Endothelial cell of umbilical vein (primary cell): ENCODE measurements around the gene FGF19.

Experiments used
- CTCF ChIP-seq, 2 donors: IDR thresholded peaks; 1 replicate in 1 of 2; 2 replicates in 1 of 2; pipeline ENCODE4 v1.5.1; 2011; ENCODE audit warnings: low read length in 2 of 2, mild to moderate bottlenecking in 2 of 2, moderate library complexity in 2 of 2, control low read depth in 1 of 2, inconsistent platforms in 1 of 2, low read depth in 1 of 2; ENCODE audit not compliant: insufficient read depth in 1 of 2; ENCODE audit errors: extremely low read depth in 1 of 2
- EZH2 ChIP-seq: IDR thresholded peaks from 2 replicates; pipeline ENCODE4 v1.6.1; 2012; ENCODE audit warnings: borderline replicate concordance, low read depth, mild to moderate bottlenecking, moderate library complexity, low read length, inconsistent platforms; ENCODE audit not compliant: severe bottlenecking
- GATA2 ChIP-seq: IDR thresholded peaks from 2 replicates; pipeline ENCODE4 v1.7.0; 2011; ENCODE audit warnings: low read depth, mild to moderate bottlenecking, moderate library complexity, mixed read lengths, low read length; ENCODE audit not compliant: insufficient read length, insufficient read depth
- JUN ChIP-seq: IDR thresholded peaks from 2 replicates; pipeline ENCODE4 v1.6.1; 2011; ENCODE audit warnings: borderline replicate concordance, low read depth; ENCODE audit not compliant: insufficient read length, insufficient read depth
- MYC ChIP-seq: IDR thresholded peaks from one replicate; pipeline ENCODE4 v1.6.1; 2011; ENCODE audit warnings: mild to moderate bottlenecking, low read depth, low read length
- POLR2A ChIP-seq: IDR thresholded peaks from 2 replicates; pipeline ENCODE4 v1.6.1; 2012; ENCODE audit warnings: low read depth, mild to moderate bottlenecking, control low read depth, low read length
- POLR2AphosphoS5 ChIP-seq: IDR thresholded peaks from 2 replicates; pipeline ENCODE4 v1.6.1; 2012; ENCODE audit warnings: low read depth, mild to moderate bottlenecking, control low read depth, low read length, moderate library complexity; ENCODE audit not compliant: insufficient read depth

- TF ChIP-seq CTCF (IDR thresholded peaks at IDR 0.05; ENCODE audit: extremely low read depth in 1 of 2, insufficient read depth in 1 of 2, low read depth in 1 of 2, low read length in 2 of 2) = no peak
- TF ChIP-seq GATA2 = no peak
- no peak for TF ChIP-seq POLR2AphosphoS5
- TF ChIP-seq POLR2A = no peak
- no peak for TF ChIP-seq EZH2
- no peak for TF ChIP-seq JUN
- TF ChIP-seq MYC = no peak
These were observed 38.2 kb downstream of the FGF19 start for GRCh38 chr11:69665669-69666068.
